Panc1 (cell line): ENCODE measurements around the gene GUK1. TPM values are rescaled to one million over a fixed set of nuclear protein-coding genes. Genes with fewer than 3 reads are reported as not detected.

Source experiments
- ATAC-seq: fragments of 200-7000 bp; cut with Tn5 transposase; 2 replicates; pipeline ENCODE4 v1.9.1; 2020; ENCODE audit warnings: mild to moderate bottlenecking, moderate library complexity
- BruUV-seq: library from RNA; stranded (reverse); fragments of 400-500 nt; replicated peaks from 2 replicates; lab custom pipeline; 2021; lab: Mats Ljungman, UMichigan
- CTCF ChIA-PET: fragments of 300-600 bp; sonication (Branson Sonifier 250); formaldehyde crosslinking; loops from one replicate; lab custom pipeline; 2022; ENCODE audit warnings: antibody characterized with exemption; lab: Charles Lee
- POLR2A ChIA-PET: fragments of 300-600 bp; sonication (Branson Sonifier 250); formaldehyde crosslinking; loops from one replicate; lab custom pipeline; 2022; ENCODE audit warnings: antibody characterized with exemption; lab: Charles Lee
- DNase-seq: peaks from one replicate; pipeline ENCODE4 v3.0.0-alpha.2; 2010; ENCODE audit warnings: low read depth, low spot score
- H3K27ac ChIP-seq: 2 replicates; pipeline ENCODE4 v1.5.1; 2011; ENCODE audit warnings: mild to moderate bottlenecking, low read length, inconsistent platforms
- H3K27me3 ChIP-seq: fragments of 200-500 bp; sonication (Bioruptor generic); 2 replicates; pipeline ENCODE4 v1.6.0; 2014; ENCODE audit warnings: low read length, inconsistent platforms; ENCODE audit not compliant: control insufficient read depth, insufficient read depth
- H3K36me3 ChIP-seq: fragments of 200-500 bp; sonication (Bioruptor generic); 2 replicates; pipeline ENCODE4 v1.5.1; 2014; ENCODE audit warnings: inconsistent platforms, mild to moderate bottlenecking, low read length, moderate library complexity; ENCODE audit not compliant: control insufficient read depth, insufficient read depth
- H3K4me1 ChIP-seq: 2 replicates; pipeline ENCODE4 v1.5.1; 2011; ENCODE audit warnings: inconsistent platforms, mild to moderate bottlenecking, low read length, moderate library complexity; ENCODE audit not compliant: control insufficient read depth, insufficient read depth
- H3K4me3 ChIP-seq, 2 experiments: 2 replicates each; pipeline ENCODE4 v1.5.1; 2011 to 2012; ENCODE audit warnings: low read depth in 2 of 2, low read length in 2 of 2, mild to moderate bottlenecking in 2 of 2, inconsistent platforms in 1 of 2, moderate library complexity in 1 of 2
- H3K9me3 ChIP-seq: fragments of 200-500 bp; sonication (Bioruptor generic); 2 replicates; pipeline ENCODE4 v1.5.1; 2014; ENCODE audit warnings: low read depth, mild to moderate bottlenecking, inconsistent platforms, low read length, moderate library complexity; ENCODE audit not compliant: control insufficient read depth, insufficient read depth
- POLR2AphosphoS5 ChIP-seq: IDR thresholded peaks from 2 replicates; pipeline ENCODE4 v1.6.1; 2012; ENCODE audit warnings: mild to moderate bottlenecking, low read depth, low read length, moderate library complexity
- SIN3A ChIP-seq: IDR thresholded peaks from 2 replicates; pipeline ENCODE4 v1.6.1; 2012; ENCODE audit warnings: low read depth, mild to moderate bottlenecking, low read length, moderate library complexity, borderline replicate concordance; ENCODE audit not compliant: insufficient read depth
- TCF7L2 ChIP-seq: IDR thresholded peaks from 2 replicates; pipeline ENCODE4 v1.6.1; 2011; ENCODE audit warnings: mild to moderate bottlenecking, low read depth, low read length, inconsistent platforms
- in situ Hi-C: cut with HindIII; loops from 2 replicates; pipeline ENCODE4 v1.10.0; 2016; ENCODE audit warnings: low sequenced_read_pairs, low pct_unique_long_range_greater_than_20kb
- intact Hi-C: fragments of 100-400 bp; cut with micrococcal nuclease; formaldehyde crosslinking; loops from one replicate; pipeline ENCODE4 v1.10.0; 2022; ENCODE audit not compliant: unreplicated experiment
- total RNA-seq: library from RNA; stranded (reverse); gene quantifications from one replicate; pipeline ENCODE4 v1.2.1, GENCODE V29; 2021; ENCODE audit not compliant: unreplicated experiment
- TF ChIP-seq, protein P1 (sequence below): fragments of 450-650 bp; IDR thresholded peaks from 2 replicates; pipeline ENCODE4 v1.5.1; 2017; ENCODE audit warnings: mild to moderate bottlenecking
- TF ChIP-seq, protein P2 (sequence below), 2 experiments: IDR thresholded peaks; 2 replicates each; pipeline ENCODE4 v1.6.1; 2011 to 2012; ENCODE audit warnings: low read depth in 2 of 2, control low read depth in 1 of 2, low read length in 1 of 2, mild to moderate bottlenecking in 1 of 2, moderate library complexity in 1 of 2; ENCODE audit not compliant: insufficient read depth in 1 of 2

The GUK1 gene
- total RNA-seq, 1 experiment from 2014 or later: 188 TPM

DNA sequence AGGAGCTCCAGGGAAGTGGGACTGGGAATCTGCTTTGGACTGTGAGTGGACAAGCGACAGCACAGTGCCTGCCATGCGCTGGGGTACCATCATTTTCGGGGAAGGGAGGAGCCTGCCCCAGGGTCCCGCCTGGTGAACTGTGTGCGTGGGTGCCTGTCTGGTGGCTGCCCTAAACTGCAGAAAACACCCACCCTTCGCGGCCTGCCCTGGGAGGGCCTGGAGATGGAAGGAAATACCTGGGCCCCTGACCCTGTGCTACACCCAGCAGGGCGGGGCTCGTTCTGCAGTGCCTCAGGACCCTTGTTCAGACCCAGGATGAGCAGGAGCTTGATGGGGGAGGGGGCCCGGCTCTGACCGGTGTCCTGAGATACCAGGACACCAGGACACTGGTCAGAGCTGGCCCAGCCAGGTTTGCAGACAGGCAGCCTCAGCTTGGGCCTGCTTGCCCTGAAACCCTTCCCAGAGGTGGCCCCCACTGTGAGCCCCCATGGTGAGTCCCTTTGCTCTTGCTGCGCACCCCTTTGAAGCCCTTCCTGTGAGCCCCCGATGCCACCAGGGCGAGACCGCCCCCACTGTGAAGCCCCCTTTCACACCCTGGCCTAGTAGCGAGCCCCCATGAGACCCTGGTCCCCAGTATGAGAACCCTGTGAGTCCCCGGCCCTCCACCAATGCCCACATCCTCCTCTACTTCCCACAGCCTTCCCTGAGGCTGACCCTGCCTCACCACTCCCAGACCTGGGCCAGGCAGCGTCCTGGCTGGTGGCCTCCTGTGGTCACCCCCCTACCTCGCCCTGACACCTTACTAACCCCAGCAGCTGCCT is 12.2 kb downstream of the GUK1 start:
- BruUV-seq: no TSS peak
- CTCF ChIA-PET: interaction anchor here (0.6 to 0.9 kb wide), 2 partner anchors 22 kb away, joined by 3 to 16 read pairs; no protein-coding TSS in a partner anchor

DNA sequence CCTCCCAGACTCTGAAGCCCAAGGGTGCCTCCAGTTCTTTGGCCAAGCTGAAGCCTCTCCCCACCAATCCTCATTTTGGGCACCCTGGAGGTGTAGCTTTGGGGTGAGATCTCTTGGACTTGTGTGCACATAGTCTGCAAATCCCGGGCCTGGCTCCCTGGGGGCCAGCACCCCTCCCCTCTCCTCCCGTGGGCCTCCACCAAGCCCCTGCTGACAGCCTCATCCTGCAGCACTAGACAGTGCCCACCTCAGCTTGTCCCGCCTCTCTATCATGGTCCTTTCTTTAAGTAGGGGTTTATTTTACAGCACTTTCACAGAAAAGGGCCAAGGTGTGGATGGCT is 12.8 kb downstream of the GUK1 start:
- Histone ChIP-seq H3K27me3 (no peaks in the 10 kb centered on the region), H3K9me3 (no peaks in the 10 kb centered on the region), H3K4me3 (no peak overlapping the region), H3K36me3 (no peaks in the 10 kb centered on the region), H3K4me1 (peaks cover 28% of the 10 kb centered on the region), H3K27ac (no peak overlapping the region)
- DNase-seq (no peak), ATAC-seq (no peak)
- TF ChIP-seq POLR2AphosphoS5 (no peak), SIN3A (no peak), TCF7L2 (no peak)
- TF ChIP-seq, protein P1, sequence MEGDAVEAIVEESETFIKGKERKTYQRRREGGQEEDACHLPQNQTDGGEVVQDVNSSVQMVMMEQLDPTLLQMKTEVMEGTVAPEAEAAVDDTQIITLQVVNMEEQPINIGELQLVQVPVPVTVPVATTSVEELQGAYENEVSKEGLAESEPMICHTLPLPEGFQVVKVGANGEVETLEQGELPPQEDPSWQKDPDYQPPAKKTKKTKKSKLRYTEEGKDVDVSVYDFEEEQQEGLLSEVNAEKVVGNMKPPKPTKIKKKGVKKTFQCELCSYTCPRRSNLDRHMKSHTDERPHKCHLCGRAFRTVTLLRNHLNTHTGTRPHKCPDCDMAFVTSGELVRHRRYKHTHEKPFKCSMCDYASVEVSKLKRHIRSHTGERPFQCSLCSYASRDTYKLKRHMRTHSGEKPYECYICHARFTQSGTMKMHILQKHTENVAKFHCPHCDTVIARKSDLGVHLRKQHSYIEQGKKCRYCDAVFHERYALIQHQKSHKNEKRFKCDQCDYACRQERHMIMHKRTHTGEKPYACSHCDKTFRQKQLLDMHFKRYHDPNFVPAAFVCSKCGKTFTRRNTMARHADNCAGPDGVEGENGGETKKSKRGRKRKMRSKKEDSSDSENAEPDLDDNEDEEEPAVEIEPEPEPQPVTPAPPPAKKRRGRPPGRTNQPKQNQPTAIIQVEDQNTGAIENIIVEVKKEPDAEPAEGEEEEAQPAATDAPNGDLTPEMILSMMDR: no peak
- TF ChIP-seq, protein P2, sequence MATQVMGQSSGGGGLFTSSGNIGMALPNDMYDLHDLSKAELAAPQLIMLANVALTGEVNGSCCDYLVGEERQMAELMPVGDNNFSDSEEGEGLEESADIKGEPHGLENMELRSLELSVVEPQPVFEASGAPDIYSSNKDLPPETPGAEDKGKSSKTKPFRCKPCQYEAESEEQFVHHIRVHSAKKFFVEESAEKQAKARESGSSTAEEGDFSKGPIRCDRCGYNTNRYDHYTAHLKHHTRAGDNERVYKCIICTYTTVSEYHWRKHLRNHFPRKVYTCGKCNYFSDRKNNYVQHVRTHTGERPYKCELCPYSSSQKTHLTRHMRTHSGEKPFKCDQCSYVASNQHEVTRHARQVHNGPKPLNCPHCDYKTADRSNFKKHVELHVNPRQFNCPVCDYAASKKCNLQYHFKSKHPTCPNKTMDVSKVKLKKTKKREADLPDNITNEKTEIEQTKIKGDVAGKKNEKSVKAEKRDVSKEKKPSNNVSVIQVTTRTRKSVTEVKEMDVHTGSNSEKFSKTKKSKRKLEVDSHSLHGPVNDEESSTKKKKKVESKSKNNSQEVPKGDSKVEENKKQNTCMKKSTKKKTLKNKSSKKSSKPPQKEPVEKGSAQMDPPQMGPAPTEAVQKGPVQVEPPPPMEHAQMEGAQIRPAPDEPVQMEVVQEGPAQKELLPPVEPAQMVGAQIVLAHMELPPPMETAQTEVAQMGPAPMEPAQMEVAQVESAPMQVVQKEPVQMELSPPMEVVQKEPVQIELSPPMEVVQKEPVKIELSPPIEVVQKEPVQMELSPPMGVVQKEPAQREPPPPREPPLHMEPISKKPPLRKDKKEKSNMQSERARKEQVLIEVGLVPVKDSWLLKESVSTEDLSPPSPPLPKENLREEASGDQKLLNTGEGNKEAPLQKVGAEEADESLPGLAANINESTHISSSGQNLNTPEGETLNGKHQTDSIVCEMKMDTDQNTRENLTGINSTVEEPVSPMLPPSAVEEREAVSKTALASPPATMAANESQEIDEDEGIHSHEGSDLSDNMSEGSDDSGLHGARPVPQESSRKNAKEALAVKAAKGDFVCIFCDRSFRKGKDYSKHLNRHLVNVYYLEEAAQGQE (IDR thresholded peaks at IDR 0.05; ENCODE audit: insufficient read depth in 1 of 2, low read depth in 2 of 2, low read length in 1 of 2): no peak
- in situ Hi-C loops (no loop called here), intact Hi-C loops (no loop called here)
- CTCF ChIA-PET: interaction anchor here (0.6 kb wide), 1 partner anchor 22 kb away, joined by 16 read pairs; no protein-coding TSS in a partner anchor
- POLR2A ChIA-PET: interaction anchor here (0.5 kb wide), 1 partner anchor 13 kb away, joined by 6 read pairs; the partner anchor contains the start of gene IBA57
- no TSS peak for BruUV-seq

More for the DNA sequence above, 12.2 kb downstream of the GUK1 start:
- no peak for DNase-seq
- Histone ChIP-seq H3K9me3 (no peaks in the 10 kb centered on the region), H3K36me3 (no peaks in the 10 kb centered on the region; the same call in 1 of the 2 replicates), H3K27me3 (no peaks in the 10 kb centered on the region), H3K4me1 (peaks cover 28% of the 10 kb centered on the region), H3K4me3 (no peak overlapping the region), H3K27ac (no peak overlapping the region)
- intact Hi-C loops (no loop called here), in situ Hi-C loops (no loop called here)
- ATAC-seq: no peak
- no peak for TF ChIP-seq TCF7L2
- no peak for TF ChIP-seq POLR2AphosphoS5
- TF ChIP-seq, protein P1: no peak
- TF ChIP-seq, protein P2 (IDR thresholded peaks at IDR 0.05; ENCODE audit: insufficient read depth in 1 of 2, low read depth in 2 of 2, low read length in 1 of 2): no peak
- no peak for TF ChIP-seq SIN3A
- POLR2A ChIA-PET: interaction anchor here (0.5 kb wide), 1 partner anchor 13 kb away, joined by 6 read pairs; the partner anchor contains the start of gene IBA57
